ENCODE data around the gene B3GALT5. TPM values are rescaled to one million over a fixed set of nuclear protein-coding genes. Genes with fewer than 3 reads are reported as not detected.

Gene B3GALT5
- polyA plus RNA-seq, 1 donor (not counting 4 experiments of a cell fraction or from before 2014, with no cell fraction given): not detected

DNA sequence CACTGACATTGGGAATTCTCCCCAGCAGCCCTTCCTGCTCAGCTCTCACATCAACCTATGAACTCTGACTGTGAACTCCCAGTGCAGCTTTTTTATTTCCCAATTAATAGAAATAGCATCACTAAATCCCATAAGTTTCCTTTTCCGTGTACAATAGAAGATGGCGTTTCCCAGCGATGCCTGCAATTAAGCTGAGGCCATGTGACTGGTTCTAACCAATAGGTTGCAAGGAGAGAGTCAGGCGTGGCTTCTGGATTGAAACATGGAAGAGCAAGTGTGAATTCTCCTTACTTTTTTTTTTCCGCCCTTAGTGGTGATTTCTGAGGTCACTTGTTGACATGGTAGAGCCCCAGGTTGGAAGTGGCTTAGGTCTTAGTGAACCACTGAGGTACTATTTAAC, 73.3 kb downstream of the B3GALT5 start:
- Histone ChIP-seq H2AFZ (ENCODE audit: control insufficient read depth, low read length) (no peak overlapping the region), H3K36me3 (ENCODE audit: control insufficient read depth in 2 of 2, extremely low read depth in 1 of 2, insufficient read depth in 2 of 2, low read length in 2 of 2) (no peaks in the 10 kb centered on the region), H3K9me3 (ENCODE audit: control insufficient read depth, low read depth, low read length) (no peaks in the 10 kb centered on the region), H3K79me2 (ENCODE audit: control insufficient read depth, insufficient read depth, low read length) (no peaks in the 10 kb centered on the region), H4K20me1 (ENCODE audit: control insufficient read depth, extremely low read depth, insufficient read depth, low read length) (no peaks in the 10 kb centered on the region), H3K9me1 (ENCODE audit: control insufficient read depth, extremely low read depth, insufficient read depth, low read length) (no peaks in the 10 kb centered on the region), H3K27ac (ENCODE audit: control insufficient read depth, insufficient read depth, low read length) (no peak overlapping the region), H3K4me3 (ENCODE audit: control insufficient read depth in 2 of 3, extremely low read depth in 1 of 3, insufficient read depth in 2 of 3, low read depth in 1 of 3, low read length in 3 of 3) (no peak overlapping the region), H3K4me1 (ENCODE audit: control insufficient read depth, extremely low read depth, insufficient read depth, low read length) (no peaks in the 10 kb centered on the region), H3K4me2 (ENCODE audit: control insufficient read depth, extremely low read depth, insufficient read depth, low read depth, low read length) (no peak overlapping the region), H3K9ac (ENCODE audit: control insufficient read depth, extremely low read depth, insufficient read depth, low read length) (no peak overlapping the region), H3K27me3 (ENCODE audit: control insufficient read depth, extremely low read depth, insufficient read depth, low read length) (no peaks in the 10 kb centered on the region)
- DNase-seq (ENCODE audit: low read depth, low spot score): no peak
- no peak for TF ChIP-seq EZH2 (IDR thresholded peaks at IDR 0.05; ENCODE audit: low read length)
- TF ChIP-seq, protein P1, sequence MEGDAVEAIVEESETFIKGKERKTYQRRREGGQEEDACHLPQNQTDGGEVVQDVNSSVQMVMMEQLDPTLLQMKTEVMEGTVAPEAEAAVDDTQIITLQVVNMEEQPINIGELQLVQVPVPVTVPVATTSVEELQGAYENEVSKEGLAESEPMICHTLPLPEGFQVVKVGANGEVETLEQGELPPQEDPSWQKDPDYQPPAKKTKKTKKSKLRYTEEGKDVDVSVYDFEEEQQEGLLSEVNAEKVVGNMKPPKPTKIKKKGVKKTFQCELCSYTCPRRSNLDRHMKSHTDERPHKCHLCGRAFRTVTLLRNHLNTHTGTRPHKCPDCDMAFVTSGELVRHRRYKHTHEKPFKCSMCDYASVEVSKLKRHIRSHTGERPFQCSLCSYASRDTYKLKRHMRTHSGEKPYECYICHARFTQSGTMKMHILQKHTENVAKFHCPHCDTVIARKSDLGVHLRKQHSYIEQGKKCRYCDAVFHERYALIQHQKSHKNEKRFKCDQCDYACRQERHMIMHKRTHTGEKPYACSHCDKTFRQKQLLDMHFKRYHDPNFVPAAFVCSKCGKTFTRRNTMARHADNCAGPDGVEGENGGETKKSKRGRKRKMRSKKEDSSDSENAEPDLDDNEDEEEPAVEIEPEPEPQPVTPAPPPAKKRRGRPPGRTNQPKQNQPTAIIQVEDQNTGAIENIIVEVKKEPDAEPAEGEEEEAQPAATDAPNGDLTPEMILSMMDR (optimal IDR thresholded peaks at IDR 0.05 in 1 of 3, IDR thresholded peaks at IDR 0.05 in 1 of 3, conservative IDR thresholded peaks at IDR 0.05 in 1 of 3; ENCODE audit: extremely low read depth in 1 of 3, insufficient read depth in 2 of 3, low read length in 3 of 3): no peak
- FAIRE-seq: no peak
- dilution Hi-C loops (cut with MboI; ENCODE audit: extremely low pct_ligation_motif_present, low sequenced_read_pairs): no loop called here

DNA sequence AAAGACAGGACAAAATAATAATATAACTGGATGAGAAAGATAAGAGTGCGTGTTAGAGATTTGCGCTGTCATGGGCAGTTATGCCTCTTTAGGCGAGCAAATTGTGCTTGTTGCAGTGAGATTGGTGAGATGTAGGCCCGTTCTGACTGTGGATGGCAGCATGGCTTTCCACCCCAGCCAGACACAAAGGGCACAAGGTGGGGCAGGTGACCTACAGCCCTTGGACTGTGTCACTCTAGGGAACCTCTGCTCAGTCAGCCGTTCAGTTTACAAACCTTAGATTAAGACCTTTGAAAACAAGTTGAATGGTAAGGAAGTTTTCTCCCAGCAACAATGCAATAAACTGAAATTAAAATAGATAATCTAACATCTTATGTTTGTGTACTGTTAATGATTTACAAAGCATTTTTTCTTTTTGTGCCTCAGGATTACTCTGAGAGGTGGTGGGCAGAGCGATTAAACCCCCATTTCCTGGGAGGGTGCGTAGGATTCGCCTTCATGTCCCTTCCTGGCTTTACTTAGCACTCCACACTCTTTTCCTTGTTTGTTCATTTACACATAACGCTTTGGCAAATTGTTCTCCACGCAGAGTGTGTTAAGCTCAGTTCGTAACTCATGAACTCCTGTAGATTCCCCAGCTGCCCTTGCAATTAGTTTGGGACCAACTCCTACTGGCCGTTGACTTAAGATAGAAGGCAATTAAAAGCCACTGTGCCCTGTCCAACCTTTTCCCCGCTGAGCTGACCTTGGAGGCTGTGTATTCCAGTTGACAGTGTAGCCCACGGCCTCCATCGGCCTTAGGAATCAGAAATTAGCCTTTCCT, 74.1 kb downstream of the B3GALT5 start:
- H2AFZ ChIP-seq (ENCODE audit: control insufficient read depth, low read length): no peak overlapping the region
- FAIRE-seq (no peak), DNase-seq (ENCODE audit: low read depth, low spot score) (no peak)
- no peaks in the 10 kb centered on the region for H3K27me3 ChIP-seq (ENCODE audit: control insufficient read depth, extremely low read depth, insufficient read depth, low read length)
- H3K36me3 ChIP-seq (ENCODE audit: control insufficient read depth in 2 of 2, extremely low read depth in 1 of 2, insufficient read depth in 2 of 2, low read length in 2 of 2): no peaks in the 10 kb centered on the region
- H3K4me1 ChIP-seq (ENCODE audit: control insufficient read depth, extremely low read depth, insufficient read depth, low read length): no peaks in the 10 kb centered on the region
- no peaks in the 10 kb centered on the region for H3K9me1 ChIP-seq (ENCODE audit: control insufficient read depth, extremely low read depth, insufficient read depth, low read length)
- H3K9ac ChIP-seq (ENCODE audit: control insufficient read depth, extremely low read depth, insufficient read depth, low read length): no peak overlapping the region
- no peaks in the 10 kb centered on the region for H3K9me3 ChIP-seq (ENCODE audit: control insufficient read depth, low read depth, low read length)
- no peak for TF ChIP-seq EZH2 (IDR thresholded peaks at IDR 0.05; ENCODE audit: low read length)
- TF ChIP-seq, protein P1 (optimal IDR thresholded peaks at IDR 0.05 in 1 of 3, IDR thresholded peaks at IDR 0.05 in 1 of 3, conservative IDR thresholded peaks at IDR 0.05 in 1 of 3; ENCODE audit: extremely low read depth in 1 of 3, insufficient read depth in 2 of 3, low read length in 3 of 3): no peak
- dilution Hi-C loops (cut with MboI; ENCODE audit: extremely low pct_ligation_motif_present, low sequenced_read_pairs): no loop called here
- no peak overlapping the region for H3K4me3 ChIP-seq (ENCODE audit: control insufficient read depth in 2 of 3, extremely low read depth in 1 of 3, insufficient read depth in 2 of 3, low read depth in 1 of 3, low read length in 3 of 3)
- H4K20me1 ChIP-seq (ENCODE audit: control insufficient read depth, extremely low read depth, insufficient read depth, low read length): no peaks in the 10 kb centered on the region
- H3K79me2 ChIP-seq (ENCODE audit: control insufficient read depth, insufficient read depth, low read length): no peaks in the 10 kb centered on the region
- H3K27ac ChIP-seq (ENCODE audit: control insufficient read depth, insufficient read depth, low read length): no peak overlapping the region
- H3K4me2 ChIP-seq (ENCODE audit: control insufficient read depth, extremely low read depth, insufficient read depth, low read depth, low read length): no peak overlapping the region
